RWPE2 (cell line): Measurements from ENCODE around the gene FUS.

Experiments used
- ATAC-seq: fragments of 200-7000 bp; cut with Tn5 transposase; 3 replicates; pipeline ENCODE4 v1.9.1; 2021; ENCODE audit warnings: low read depth
- DNase-seq: peaks from one replicate; pipeline ENCODE4 v3.0.0-alpha.2; 2020; ENCODE audit warnings: low spot score
- H3K27ac ChIP-seq: fragments of 450-650 bp; 2 replicates; pipeline ENCODE4 v1.5.1; 2017; ENCODE audit warnings: mild to moderate bottlenecking; ENCODE audit not compliant: poor library complexity, severe bottlenecking
- H3K27me3 ChIP-seq: fragments of 250-450 bp; sonication (Bioruptor Pico); 2 replicates; pipeline ENCODE4 v1.5.1; 2021; ENCODE audit warnings: mild to moderate bottlenecking, moderate library complexity; ENCODE audit not compliant: insufficient read depth, poor library complexity, severe bottlenecking
- H3K36me3 ChIP-seq: fragments of 250-450 bp; sonication (Bioruptor Pico); 2 replicates; pipeline ENCODE4 v1.5.1; 2020; ENCODE audit warnings: low read depth, mild to moderate bottlenecking, moderate library complexity
- H3K4me1 ChIP-seq: fragments of 250-450 bp; sonication (Bioruptor Pico); 2 replicates; pipeline ENCODE4 v1.5.1; 2021; ENCODE audit warnings: mild to moderate bottlenecking, moderate library complexity; ENCODE audit not compliant: insufficient read depth, poor library complexity, severe bottlenecking
- H3K4me3 ChIP-seq: fragments of 250-450 bp; sonication (Bioruptor Pico); 2 replicates; pipeline ENCODE4 v1.5.1; 2021; ENCODE audit warnings: mild to moderate bottlenecking, moderate library complexity; ENCODE audit not compliant: severe bottlenecking
- H3K9me3 ChIP-seq: fragments of 250-450 bp; sonication (Bioruptor Pico); 2 replicates; pipeline ENCODE4 v1.5.1; 2021; ENCODE audit warnings: mild to moderate bottlenecking, moderate library complexity; ENCODE audit not compliant: severe bottlenecking
- CTCF ChIP-seq: fragments of 450-650 bp; IDR thresholded peaks from one replicate; pipeline ENCODE4 v1.5.1; 2017; ENCODE audit warnings: mild to moderate bottlenecking, moderate library complexity; ENCODE audit not compliant: poor library complexity, severe bottlenecking

FUS gene

DNA sequence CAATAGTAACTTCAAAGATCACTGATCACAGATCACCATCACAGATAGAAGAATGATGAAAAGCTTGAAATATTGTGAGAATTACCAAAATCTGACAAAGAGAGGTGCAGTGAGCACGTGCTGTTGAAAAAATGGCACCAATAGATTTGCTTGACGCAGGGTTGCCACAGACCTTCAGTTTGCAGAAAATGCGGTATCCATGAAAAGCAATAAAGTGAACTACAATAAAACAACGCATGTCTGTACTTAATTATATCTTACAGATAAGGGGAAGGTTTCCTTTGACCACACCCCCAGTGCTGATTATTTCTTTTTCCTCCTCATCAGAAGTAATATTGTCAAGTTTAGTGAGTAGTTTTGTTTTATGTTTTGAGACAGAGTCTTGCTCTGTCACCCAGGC lies 58.1 kb downstream of the FUS start:
- no peak for TF ChIP-seq CTCF
- Histone ChIP-seq H3K9me3 (peaks cover 2% of the 10 kb centered on the region), H3K27ac (no peak overlapping the region), H3K36me3 (no peaks in the 10 kb centered on the region), H3K4me3 (no peak overlapping the region), H3K4me1 (no peaks in the 10 kb centered on the region), H3K27me3 (no peaks in the 10 kb centered on the region)
- ATAC-seq (no peak), DNase-seq (no peak)
